Stimulated activated CD4-positive, alpha-beta T cell treated with anti-CD3 and anti-CD28 coated beads, Interleukin-12 subunit alpha, Interleukin-12 subunit beta, amount 100 ng/mL, for 24 hours (primary cell): ENCODE results near the gene BRINP2.
"Not testable (repeated sequence)": the region's sequence is repeated elsewhere in the genome, so short reads cannot be mapped to it uniquely, and the experiment has no call there.

Experiments
- DNase-seq, 2 experiments: peaks; one replicate each; pipeline ENCODE4 v3.0.0-alpha.2; 2020; ENCODE audit warnings: low read depth in 2 of 2

BRINP2 gene

GRCh38 chr1:177311111-177311510 is 140.4 kb downstream of the BRINP2 start:
- DNase-seq = no peak

GRCh38 chr1:177311586-177311985 is 140.8 kb downstream of the BRINP2 start:
- DNase-seq = no peak

GRCh38 chr1:177315261-177315660 is 144.5 kb downstream of the BRINP2 start:
- no peak for DNase-seq

GRCh38 chr1:177315761-177316160 is 145.0 kb downstream of the BRINP2 start:
- no peak for DNase-seq

GRCh38 chr1:177321434-177321833 is 150.7 kb downstream of the BRINP2 start:
- not testable (repeated sequence) for DNase-seq

GRCh38 chr1:177328251-177328650 is 157.5 kb downstream of the BRINP2 start:
- DNase-seq = no peak

GRCh38 chr1:177329871-177330270 is 159.1 kb downstream of the BRINP2 start:
- DNase-seq = no peak
